GM19193 (cell line): Measurements from ENCODE around the gene GFOD1.

Source experiments
- POLR2A ChIP-seq: IDR thresholded peaks from 4 replicates; pipeline ENCODE4 v1.6.1; 2011; ENCODE audit not compliant: insufficient read depth, insufficient read length; ENCODE audit errors: extremely low read depth

GFOD1 gene

GRCh38 chr6:13384506-13384905 is 102.9 kb downstream of the GFOD1 start:
- TF ChIP-seq POLR2A: no peak

GRCh38 chr6:13383328-13384163 is 103.9 kb downstream of the GFOD1 start:
- TF ChIP-seq POLR2A: no peak

- TF ChIP-seq POLR2A: no peak
Measured at GRCh38 chr6:13380761-13381160, 106.6 kb downstream of the GFOD1 start.

DNA sequence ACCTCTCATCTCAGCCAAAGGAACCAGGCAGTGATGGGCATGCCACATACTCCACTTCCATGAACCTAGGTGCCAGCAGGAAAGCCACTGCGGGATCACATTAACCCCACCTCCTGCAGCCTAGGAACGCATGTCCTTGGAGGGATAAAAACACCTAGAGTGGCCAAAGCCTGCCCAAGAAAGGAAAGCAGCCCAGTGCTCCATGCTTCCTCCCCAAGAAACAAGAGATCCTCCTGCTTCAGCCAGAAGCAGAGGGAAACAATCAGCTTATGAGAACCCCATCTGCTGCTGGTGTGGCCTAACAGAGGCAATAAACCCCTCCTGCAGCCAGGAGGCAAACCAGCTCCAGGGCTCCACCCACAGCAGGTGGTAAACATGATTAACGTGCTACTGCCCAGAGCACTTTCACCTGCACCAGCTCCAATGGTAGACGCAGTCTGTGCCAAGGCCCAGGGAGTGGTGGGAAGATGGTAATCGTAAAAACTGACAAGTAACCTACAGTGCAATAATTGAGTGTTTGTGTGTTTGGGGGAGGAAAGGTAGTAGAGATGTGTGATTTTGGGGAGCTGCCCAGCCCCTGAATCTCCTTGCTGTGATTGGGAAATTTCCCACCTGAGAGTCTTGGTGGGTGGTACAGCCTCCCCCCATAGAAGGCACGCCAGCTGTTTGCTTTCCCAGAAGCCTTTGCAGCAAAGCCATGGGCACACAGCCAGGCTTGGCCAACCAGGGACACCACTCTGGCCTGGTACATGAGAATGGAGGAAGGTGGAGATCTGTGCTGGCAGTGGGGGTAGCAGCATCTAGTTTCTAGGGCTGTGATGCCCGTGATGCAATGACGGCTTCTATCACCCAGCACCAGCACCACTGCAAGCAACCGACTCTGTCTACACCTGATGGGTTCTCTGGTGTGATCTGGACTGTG is 108.5 kb downstream of the GFOD1 start:
- no peak for TF ChIP-seq POLR2A

DNA sequence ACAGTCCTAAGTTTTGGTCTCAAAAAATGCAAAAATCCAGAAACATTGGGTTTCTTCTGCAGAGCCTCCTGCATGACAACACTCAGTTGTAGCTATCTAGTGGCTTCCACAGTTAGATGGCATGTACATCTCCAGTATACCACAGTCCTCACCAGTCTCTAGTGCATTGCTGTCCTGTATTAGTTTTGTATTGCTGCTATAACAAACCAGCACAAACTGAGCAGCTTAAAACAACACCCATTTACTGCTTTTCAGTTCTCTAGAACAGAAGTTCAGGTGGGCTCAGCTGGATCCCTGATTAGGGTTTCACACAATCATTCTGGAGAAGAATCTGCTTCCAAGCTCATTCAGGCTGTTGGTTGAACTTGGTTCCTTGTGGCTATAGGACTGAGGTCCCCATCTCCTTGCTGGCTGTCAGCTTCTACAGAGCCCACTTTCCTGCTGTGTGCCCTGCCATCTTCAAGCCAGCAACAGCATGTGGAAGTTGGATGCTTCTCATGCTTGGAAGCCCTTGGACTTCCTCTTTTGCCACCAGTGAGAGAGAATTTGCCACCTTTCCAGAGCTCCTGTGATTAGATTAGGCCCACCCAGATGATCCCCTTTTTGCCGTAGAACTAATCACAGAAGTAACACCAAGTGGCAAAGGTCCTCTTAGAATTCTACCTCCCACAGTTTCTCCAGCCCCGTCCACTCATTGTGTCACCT is 110.2 kb downstream of the GFOD1 start:
- TF ChIP-seq POLR2A: no peak

DNA sequence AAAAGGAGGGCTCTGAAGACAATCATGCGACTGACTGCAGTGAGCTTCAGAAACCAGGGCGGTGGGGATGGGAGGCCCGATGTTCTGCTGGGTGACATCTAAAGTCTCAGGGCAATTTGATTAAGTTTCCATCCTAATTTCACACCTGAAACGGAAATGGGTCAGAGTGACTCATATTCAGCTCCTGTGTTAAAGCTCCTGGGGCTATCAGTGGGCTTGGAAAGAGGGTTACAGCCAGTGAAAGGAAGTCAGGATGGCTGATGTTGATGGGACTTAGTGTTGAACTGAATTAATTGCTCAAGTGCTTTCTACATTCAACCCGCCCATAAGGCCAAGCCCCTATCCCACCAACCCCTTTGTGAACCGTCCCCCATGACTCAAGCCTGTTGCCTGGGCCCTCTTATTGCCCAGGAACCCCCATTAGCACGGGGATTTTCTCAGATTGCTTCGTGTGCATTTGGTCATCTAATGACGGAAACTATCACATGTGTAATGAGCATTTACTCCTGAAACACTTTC is 112.0 kb downstream of the GFOD1 start:
- TF ChIP-seq POLR2A: peak; percentile 10

DNA sequence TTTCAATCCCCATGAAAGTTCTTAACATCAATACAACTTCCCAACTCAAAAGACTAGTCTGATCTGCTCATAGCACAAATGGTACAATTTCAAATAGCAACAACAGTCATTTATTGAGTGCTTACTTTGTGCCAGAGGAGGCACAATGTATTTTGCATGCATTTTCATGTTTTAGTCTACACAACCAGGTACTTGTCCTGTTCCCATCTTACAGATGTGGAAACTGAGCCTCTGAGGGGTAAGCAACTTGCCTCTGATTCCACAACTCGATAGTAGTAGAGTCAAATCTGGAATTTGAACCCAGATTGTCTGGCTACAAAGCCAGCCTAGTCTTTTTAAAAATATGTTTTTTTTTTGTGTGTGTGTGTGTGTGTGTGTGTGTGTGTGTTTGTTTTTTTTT is 113.5 kb downstream of the GFOD1 start:
- no peak for TF ChIP-seq POLR2A

DNA sequence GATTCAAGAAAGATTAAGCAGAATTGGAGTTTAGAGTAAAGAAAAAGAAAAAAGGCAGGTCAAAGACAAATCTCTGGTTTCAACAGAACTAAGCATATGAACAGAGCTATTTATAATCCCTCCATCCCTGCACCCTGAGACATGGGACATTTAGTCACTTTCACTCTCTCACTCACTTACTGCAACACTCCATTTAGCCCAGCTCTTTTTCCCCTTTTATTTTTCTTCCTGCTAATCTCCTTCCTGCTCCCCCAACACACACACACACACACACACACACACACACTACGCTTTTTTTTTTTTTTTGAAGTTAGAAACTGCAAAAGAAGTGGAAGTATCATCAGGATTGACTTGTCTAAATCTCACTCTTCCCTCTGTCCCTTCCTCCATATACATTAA is 113.9 kb downstream of the GFOD1 start:
- no peak for TF ChIP-seq POLR2A

GRCh38 chr6:13372688-13373487 is 114.5 kb downstream of the GFOD1 start:
- TF ChIP-seq POLR2A: no peak

GRCh38 chr6:13372076-13372475 is 115.3 kb downstream of the GFOD1 start:
- TF ChIP-seq POLR2A: no peak

- no peak for TF ChIP-seq POLR2A
Measured at GRCh38 chr6:13371421-13372072, 115.9 kb downstream of the GFOD1 start.

- no peak for TF ChIP-seq POLR2A
Measured at GRCh38 chr6:13370623-13371022, 116.8 kb downstream of the GFOD1 start.

GRCh38 chr6:13369591-13369990 is 117.8 kb downstream of the GFOD1 start:
- no peak for TF ChIP-seq POLR2A

- no peak for TF ChIP-seq POLR2A
Measured at GRCh38 chr6:13368731-13369115, 118.7 kb downstream of the GFOD1 start.

DNA sequence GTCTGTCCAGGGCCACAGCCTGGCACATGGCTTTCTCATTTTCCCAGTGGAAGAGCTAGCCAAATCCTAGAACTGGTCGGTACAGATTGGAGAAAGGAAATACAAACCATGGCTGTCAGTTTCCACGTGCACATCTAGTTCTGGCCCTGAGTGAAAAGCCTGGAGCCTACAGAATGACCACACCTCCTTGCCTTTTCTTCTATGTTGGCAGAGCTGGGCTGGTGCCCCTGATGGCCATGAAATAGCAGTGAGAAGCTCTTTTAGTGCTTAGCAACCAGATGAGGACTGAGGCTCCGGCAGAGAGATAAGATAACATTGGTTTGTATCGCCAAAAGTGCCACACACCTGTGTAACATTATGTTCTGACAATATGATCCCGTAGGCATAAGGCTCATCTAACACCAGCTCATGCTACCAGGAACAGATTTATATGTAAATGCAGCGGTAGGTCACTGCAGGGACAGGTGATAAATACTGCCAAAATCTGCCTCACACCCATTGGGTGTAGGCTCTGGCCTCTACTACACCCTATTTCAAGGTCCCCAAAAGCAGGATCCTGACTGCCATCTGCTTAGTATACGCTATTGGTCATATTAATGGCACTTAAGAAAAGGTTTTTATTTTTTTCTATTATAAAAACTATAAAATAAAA is 119.2 kb downstream of the GFOD1 start:
- TF ChIP-seq POLR2A: no peak
